Measurements from ENCODE around the gene POLR2B.

POLR2B gene

DNA sequence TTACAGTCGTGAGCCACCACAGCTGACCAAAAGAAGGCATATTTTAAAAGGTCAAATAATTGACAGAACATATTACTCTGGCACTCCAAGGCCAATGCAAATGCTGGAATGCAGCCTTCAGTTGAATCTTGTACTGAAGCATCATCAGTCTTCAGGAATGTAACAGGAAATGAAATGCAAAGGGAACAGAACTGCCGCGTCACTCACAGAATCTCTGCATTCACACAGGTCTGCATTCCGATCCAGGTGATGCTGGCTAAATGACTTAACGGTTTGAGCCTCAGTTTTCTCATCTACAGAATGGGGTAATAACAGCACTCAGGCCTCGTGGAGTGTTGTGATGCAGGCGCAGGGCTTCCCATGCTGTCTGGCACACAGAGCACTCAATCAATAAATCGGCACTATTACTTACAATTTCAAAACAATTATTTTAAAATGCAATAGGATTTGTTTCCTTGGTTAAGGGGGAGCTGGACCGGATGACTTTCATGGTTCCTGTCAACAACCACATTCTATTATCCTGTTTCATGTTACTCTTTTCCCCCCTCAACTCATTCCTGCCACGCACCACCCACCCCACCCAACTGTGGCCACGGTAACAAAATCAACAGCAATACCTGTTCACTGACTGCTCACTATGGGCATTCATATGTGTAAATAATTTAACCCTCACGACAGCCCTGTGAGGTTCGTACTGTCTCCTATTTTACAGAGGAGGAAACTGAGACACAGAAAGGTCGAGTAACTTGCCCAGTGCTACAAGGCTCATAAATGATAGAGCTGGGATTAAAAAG is 99.1 kb downstream of the POLR2B start:
- TF ChIP-seq, protein P1, sequence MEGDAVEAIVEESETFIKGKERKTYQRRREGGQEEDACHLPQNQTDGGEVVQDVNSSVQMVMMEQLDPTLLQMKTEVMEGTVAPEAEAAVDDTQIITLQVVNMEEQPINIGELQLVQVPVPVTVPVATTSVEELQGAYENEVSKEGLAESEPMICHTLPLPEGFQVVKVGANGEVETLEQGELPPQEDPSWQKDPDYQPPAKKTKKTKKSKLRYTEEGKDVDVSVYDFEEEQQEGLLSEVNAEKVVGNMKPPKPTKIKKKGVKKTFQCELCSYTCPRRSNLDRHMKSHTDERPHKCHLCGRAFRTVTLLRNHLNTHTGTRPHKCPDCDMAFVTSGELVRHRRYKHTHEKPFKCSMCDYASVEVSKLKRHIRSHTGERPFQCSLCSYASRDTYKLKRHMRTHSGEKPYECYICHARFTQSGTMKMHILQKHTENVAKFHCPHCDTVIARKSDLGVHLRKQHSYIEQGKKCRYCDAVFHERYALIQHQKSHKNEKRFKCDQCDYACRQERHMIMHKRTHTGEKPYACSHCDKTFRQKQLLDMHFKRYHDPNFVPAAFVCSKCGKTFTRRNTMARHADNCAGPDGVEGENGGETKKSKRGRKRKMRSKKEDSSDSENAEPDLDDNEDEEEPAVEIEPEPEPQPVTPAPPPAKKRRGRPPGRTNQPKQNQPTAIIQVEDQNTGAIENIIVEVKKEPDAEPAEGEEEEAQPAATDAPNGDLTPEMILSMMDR (IDR thresholded peaks at IDR 0.05), result no peak

DNA sequence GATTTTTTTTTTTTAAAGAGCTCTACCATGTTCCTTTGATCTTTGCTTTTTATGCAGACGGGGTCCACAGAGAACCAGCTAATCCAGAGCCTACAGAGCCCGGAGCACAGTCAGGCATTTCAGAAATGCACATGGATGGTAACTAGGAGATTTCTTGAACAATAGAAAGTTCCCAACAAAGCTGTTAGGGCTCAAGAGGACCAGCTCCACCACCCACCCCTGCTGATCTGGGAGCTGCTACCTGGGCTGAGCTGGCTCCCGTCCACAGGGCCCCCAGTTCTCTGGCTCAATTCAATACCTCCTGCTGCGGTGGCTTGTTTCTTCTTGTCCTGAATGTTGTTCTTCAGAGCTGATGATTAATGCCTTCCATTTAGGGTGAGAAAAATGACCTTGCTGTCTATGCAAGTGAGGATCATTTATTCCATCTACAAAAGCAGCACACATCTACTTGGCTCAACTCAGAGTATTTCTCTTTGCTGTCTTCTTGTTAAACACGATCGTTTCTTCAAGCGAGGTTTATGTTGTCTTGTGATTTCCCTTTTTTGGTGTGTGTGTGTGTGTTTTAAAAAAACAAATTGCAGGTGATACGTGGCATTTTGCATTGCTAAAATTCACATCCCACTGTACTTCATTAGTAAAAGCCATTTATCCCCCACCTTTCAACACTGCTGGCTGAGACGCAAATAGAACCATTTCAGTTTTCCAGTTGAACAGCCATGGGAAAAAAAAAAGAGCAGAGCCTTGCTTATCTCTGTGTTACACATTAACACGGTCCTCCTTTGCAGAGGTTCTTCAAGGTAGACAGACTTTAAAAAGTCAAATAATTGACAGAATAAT is 100.2 kb downstream of the POLR2B start:
- TF ChIP-seq, protein P1 (IDR thresholded peaks at IDR 0.05), result no peak

Measured in LNCAP (cell line).